ENCODE results near the gene SLC5A10.

The SLC5A10 gene

GRCh38 chr17:19004421-19005136 lies 52.6 kb downstream of the SLC5A10 start, which contains the start of gene FAM83G:
FAM83G (minus strand) TSS chr17:19004764; CDS start chr17:19004041, 723 bp downstream.
- DNase-seq, result peak; percentile 52 to 89 (median 68)

GRCh38 chr17:19005137-19005773 lies 53.3 kb downstream of the SLC5A10 start:
- DNase-seq, result no peak

GRCh38 chr17:19005789-19006430 lies 53.9 kb downstream of the SLC5A10 start:
- no peak for DNase-seq

GRCh38 chr17:19006698-19007097 lies 54.7 kb downstream of the SLC5A10 start:
- no peak for DNase-seq

GRCh38 chr17:19009970-19010369 lies 58.0 kb downstream of the SLC5A10 start:
- DNase-seq, result no peak

- no peak for DNase-seq
Observed at GRCh38 chr17:19010729-19011505, 59.0 kb downstream of the SLC5A10 start.

- DNase-seq, result no peak
Observed at GRCh38 chr17:19011581-19011980, 59.6 kb downstream of the SLC5A10 start.

- no peak for DNase-seq
Observed at GRCh38 chr17:19012171-19013080, 60.5 kb downstream of the SLC5A10 start.

- DNase-seq, result no peak
Observed at GRCh38 chr17:19013226-19013625, 61.3 kb downstream of the SLC5A10 start.

- no peak for DNase-seq
Observed at GRCh38 chr17:19013806-19014627, 62.1 kb downstream of the SLC5A10 start.

- no peak for DNase-seq
Observed at GRCh38 chr17:19014628-19015215, 62.8 kb downstream of the SLC5A10 start.

GRCh38 chr17:19015428-19015827 lies 63.5 kb downstream of the SLC5A10 start:
- no peak for DNase-seq

- DNase-seq, result no peak
Observed at GRCh38 chr17:19016297-19016696, 64.3 kb downstream of the SLC5A10 start.

GRCh38 chr17:19016881-19017280 lies 64.9 kb downstream of the SLC5A10 start:
- DNase-seq, result no peak

- DNase-seq, result no peak
Observed at GRCh38 chr17:19017401-19017800, 65.4 kb downstream of the SLC5A10 start.

- no peak for DNase-seq
Observed at GRCh38 chr17:19017804-19018599, 66.0 kb downstream of the SLC5A10 start.

- DNase-seq, result no peak
Observed at GRCh38 chr17:19018600-19018950, 66.6 kb downstream of the SLC5A10 start.

- DNase-seq, result no peak
Observed at GRCh38 chr17:19019041-19019941, 67.3 kb downstream of the SLC5A10 start.

GRCh38 chr17:19020016-19020415 lies 68.1 kb downstream of the SLC5A10 start:
- no peak for DNase-seq
